Psoas muscle (tissue), 8 donors: ENCODE data around the gene IRAK1. TPM values are rescaled to one million over a fixed set of nuclear protein-coding genes. Genes with fewer than 3 reads are reported as not detected.

Experiments used
- ATAC-seq, 4 donors: fragments of 200-7000 bp; cut with Tn5 transposase; one replicate each; pipeline ENCODE4 v1.9.1; 2020; ENCODE audit warnings: moderate library complexity in 3 of 4, mild to moderate bottlenecking in 2 of 4
- DNase-seq, 2 donors: peaks; one replicate each; pipeline ENCODE4 v3.0.0-alpha.2; 2020
- H3K27ac ChIP-seq: fragments of 200-600 bp; one replicate; pipeline ENCODE4 v1.8.0; 2022
- H3K27me3 ChIP-seq, 3 donors: fragments of 200-600 bp in 1 of 3; one replicate each; pipeline versions ENCODE4 v1.6.1 to v1.8.0; 2013 to 2022; ENCODE audit warnings: low read length in 2 of 3, mild to moderate bottlenecking in 2 of 3, moderate library complexity in 1 of 3; ENCODE audit not compliant: insufficient read depth in 3 of 3
- H3K36me3 ChIP-seq, 2 donors: fragments of 200-600 bp in 1 of 2; one replicate each; pipeline versions ENCODE4 v1.6.1 to v1.8.0; 2013 to 2022; ENCODE audit warnings: low read depth in 1 of 2, mild to moderate bottlenecking in 1 of 2, moderate library complexity in 1 of 2; ENCODE audit not compliant: insufficient read depth in 1 of 2
- H3K4me1 ChIP-seq: fragments of 200-600 bp; one replicate; pipeline ENCODE4 v1.8.0; 2022
- H3K4me3 ChIP-seq: fragments of 200-600 bp; one replicate; pipeline ENCODE4 v1.8.0; 2022; ENCODE audit warnings: mild to moderate bottlenecking
- H3K9me3 ChIP-seq: fragments of 200-600 bp; one replicate; pipeline ENCODE4 v1.8.0; 2022
- CTCF ChIP-seq: fragments of 200-600 bp; IDR thresholded peaks from one replicate; pipeline ENCODE4 v1.8.0; 2022; ENCODE audit warnings: antibody characterized with exemption
- WGBS, 3 donors: extraction: QIAGEN DNeasy Blood & Tissue Kit; methylation state at CpG; one replicate each; pipeline versions ENCODE4 v1.1.6 to v1.1.7; 2013; 5-methylcytosine and 5-hydroxymethylcytosine counted together
- intact Hi-C, 2 donors: fragments of 100-400 bp; cut with DNase I; formaldehyde crosslinking; loops; one replicate each; pipeline versions ENCODE4 v1.11.0 to v1.14.2; 2022
- polyA plus RNA-seq, 3 donors: library from polyadenylated mRNA; stranded (reverse); fragments of 200-250 nt; gene quantifications; one replicate each; pipeline ENCODE4 v1.2.3, GENCODE V29; 2013
- total RNA-seq, 4 donors: library from RNA; stranded (reverse); fragmentation: NEBNext Ultra II Directional in 2 of 4; extraction: Animal tissue kit (Norgen Biotek cat#: 25700) in 2 of 4; gene quantifications; one replicate each; pipeline versions ENCODE4 v1.2.1 to v1.2.4, GENCODE V29; 2021 to 2023
- donor health status: healthy with polysubstance abuse.
- donor health status: DM: no; HTN: no; CAD: no; lungs with moderate emphysema.
- donor health status: Bipolar disorder and iron deficiency.
- donor health status: healthy.
- donor health status: DM: yes; HTN: yes; CAD: no.
- donor health status: DM: no; HTN: no; CAD: no.
- donor health status: DM: no; HTN: no; CAD: no.
- donor health status: DM: yes; HTN: yes; CAD: no.

The IRAK1 gene
- total and polyA plus RNA-seq, 7 donors = 56.1 to 368 (median 127) TPM

- H3K27me3 ChIP-seq = peaks cover 0 to 16% (median 0%) of the 10 kb centered on the region in 3 donors
- TF ChIP-seq CTCF = peak; percentile 89
- H3K36me3 ChIP-seq = peaks cover 0 to 21% of the 10 kb centered on the region in 2 donors
- DNase-seq (peak in 1 of 2 donors; percentile 71), ATAC-seq (peak; percentile 48 to 68 (median 60))
- H3K9me3 ChIP-seq = no peaks in the 10 kb centered on the region
- no peak overlapping the region for H3K27ac ChIP-seq
- H3K4me3 ChIP-seq = no peak overlapping the region
- intact Hi-C loops = loop anchor here (2.0 to 5.0 kb wide), 3 partner anchors 37 to 41 kb away; partner anchors contain the start of genes HCFC1 (in 1 of the 2) and TMEM187 (in 1 of the 2)
- WGBS, 3 donors = 36 to 57% (median 41%) methylated on average over 13 to 20 of the region's 20 CpGs
- peaks cover 8% of the 10 kb centered on the region for H3K4me1 ChIP-seq
Observed at GRCh38 chrX:154013614-154014360, 5.9 kb downstream of the IRAK1 start.

GRCh38 chrX:154013001-154013421 lies 6.7 kb downstream of the IRAK1 start:
- intact Hi-C loops = loop anchor here (2.0 to 5.0 kb wide), 3 partner anchors 38 to 41 kb away; partner anchors contain the start of genes HCFC1 (in 1 of the 2) and TMEM187 (in 1 of the 2)
- peak in 1 of 2 donors; percentile 38 for DNase-seq
- no peak overlapping the region for H3K27ac ChIP-seq

DNA sequence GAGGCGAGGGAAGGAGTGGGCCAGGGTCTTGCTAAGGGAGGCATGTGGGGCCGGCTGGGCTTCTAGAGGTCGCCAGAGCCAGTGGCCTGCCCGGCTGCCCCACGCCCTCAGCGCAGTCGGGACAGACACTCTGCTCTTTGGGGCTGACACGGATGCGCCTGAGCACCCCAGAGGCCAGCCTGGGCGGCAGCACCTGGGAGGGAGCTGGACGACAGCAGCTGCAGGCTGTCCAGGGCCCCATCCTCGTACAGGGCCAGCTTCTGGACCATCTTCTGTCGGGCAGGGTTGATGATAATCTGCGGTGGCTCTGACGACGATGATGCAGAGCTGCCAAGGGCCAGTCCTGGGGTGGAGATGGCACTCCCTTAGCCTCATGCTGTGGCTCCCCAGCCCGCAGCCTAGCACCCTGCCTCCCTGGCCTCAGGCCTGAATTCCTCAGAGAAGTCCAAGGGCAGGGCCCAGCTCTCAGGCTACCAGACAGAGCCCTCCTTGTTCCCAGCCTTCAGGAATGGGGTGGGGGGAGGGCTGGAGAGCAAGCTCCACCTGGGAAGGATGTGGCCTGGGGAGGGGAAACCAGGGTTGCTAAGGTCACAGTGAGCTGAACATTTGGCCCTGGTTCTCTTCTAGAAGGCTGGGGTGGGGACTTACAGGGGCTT lies 7.2 kb downstream of the IRAK1 start:
- H3K27ac ChIP-seq = peak overlapping the region; percentile 4
- intact Hi-C loops = loop anchor here (2.0 to 5.0 kb wide), 3 partner anchors 38 to 40 kb away; partner anchors contain the start of genes HCFC1 (in 1 of the 2) and TMEM187 (in 1 of the 2)
- H3K4me1 ChIP-seq = peaks cover 8% of the 10 kb centered on the region
- H3K36me3 ChIP-seq = peaks cover 0 to 14% of the 10 kb centered on the region in 2 donors
- no peak overlapping the region for H3K4me3 ChIP-seq
- ATAC-seq = no peak
- peak in 1 of 2 donors; percentile 22 for DNase-seq
- H3K9me3 ChIP-seq = no peaks in the 10 kb centered on the region
- no peak for TF ChIP-seq CTCF
- peaks cover 0 to 12% (median 0%) of the 10 kb centered on the region in 3 donors for H3K27me3 ChIP-seq
- whole genome bisulfite sequencing, 3 donors = 68 to 85% (median 68%) methylated on average over 7 to 17 of the region's 17 CpGs

More at GRCh38 chrX:154013001-154013421, 6.7 kb downstream of the IRAK1 start:
- TF ChIP-seq CTCF = no peak
- ATAC-seq = no peak
- no peak overlapping the region for H3K4me3 ChIP-seq
- WGBS, 3 donors = 48 to 61% (median 56%) methylated on average over 5 to 17 of the region's 17 CpGs
- peaks cover 0 to 17% of the 10 kb centered on the region in 2 donors for H3K36me3 ChIP-seq
- H3K4me1 ChIP-seq = peaks cover 8% of the 10 kb centered on the region
- H3K9me3 ChIP-seq = no peaks in the 10 kb centered on the region
- H3K27me3 ChIP-seq = peaks cover 0 to 14% (median 0%) of the 10 kb centered on the region in 3 donors

DNA sequence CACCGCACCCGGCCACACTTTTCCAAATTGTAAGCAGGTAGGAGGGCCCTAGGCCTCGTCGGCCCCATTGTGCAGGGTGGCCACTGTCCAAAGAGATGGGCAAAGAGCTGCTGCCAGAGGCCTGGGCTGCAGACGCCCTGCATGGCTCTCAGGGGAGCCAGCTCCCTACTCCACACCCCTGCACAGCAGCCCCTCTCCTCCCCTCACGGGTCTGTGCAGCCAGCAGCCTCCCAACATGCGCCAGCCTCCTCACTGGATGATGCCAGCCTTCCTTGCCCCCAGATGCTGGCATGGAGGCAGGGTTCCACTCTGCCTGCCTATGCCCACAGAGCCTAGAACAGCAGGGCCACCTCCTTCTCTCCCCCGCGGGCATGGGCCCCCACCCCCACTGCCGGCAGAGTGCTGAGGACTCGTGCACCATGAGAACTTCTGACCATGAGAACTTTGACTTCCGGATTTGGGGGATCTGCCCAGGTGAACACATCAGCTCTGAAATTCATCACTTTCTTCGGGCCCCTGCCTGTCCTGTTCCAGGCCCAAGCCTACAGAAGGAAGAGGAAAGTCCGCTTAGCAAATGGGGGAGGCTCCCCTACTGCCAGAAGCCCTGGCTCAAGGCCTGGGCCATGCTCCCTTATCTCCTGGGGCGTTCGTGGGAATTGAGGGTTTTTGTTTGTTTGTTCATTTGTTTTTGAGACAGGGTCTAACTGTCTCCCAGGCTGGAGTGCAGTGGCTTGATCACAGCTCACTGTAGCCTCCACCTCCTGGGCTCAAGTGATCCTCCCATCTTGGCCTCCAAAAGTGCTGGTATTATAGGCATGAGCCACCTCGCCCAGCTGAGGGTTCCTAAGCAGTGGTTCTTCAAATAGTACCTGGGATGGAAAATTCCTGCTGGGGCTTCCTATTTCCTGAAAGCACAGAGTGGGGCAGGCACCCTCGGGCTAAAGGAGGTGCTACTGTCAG lies 8.0 kb downstream of the IRAK1 start:
- no peak for ATAC-seq

More for the DNA sequence above, 8.0 kb downstream of the IRAK1 start:
- H3K4me1 ChIP-seq = peaks cover 8% of the 10 kb centered on the region
- TF ChIP-seq CTCF = no peak
- WGBS, 3 donors = 85 to 91% (median 87%) methylated on average over 15 to 18 of the region's 18 CpGs
- no peak overlapping the region for H3K4me3 ChIP-seq
- no peaks in the 10 kb centered on the region for H3K9me3 ChIP-seq
- H3K27me3 ChIP-seq = peaks cover 0 to 12% (median 0%) of the 10 kb centered on the region in 3 donors
- intact Hi-C loops = loop anchor here (2.0 to 5.0 kb wide), 3 partner anchors 39 to 41 kb away; partner anchors contain the start of genes HCFC1 (in 1 of the 2) and TMEM187 (in 1 of the 2)
- H3K36me3 ChIP-seq = peaks cover 0 to 5% of the 10 kb centered on the region in 2 donors
- peak in 1 of 2 donors; percentile 42 for DNase-seq
- peak overlapping the region; percentile 85 for H3K27ac ChIP-seq
